ENCODE measurements around the gene GFOD2. TPM values are rescaled to one million over a fixed set of nuclear protein-coding genes. Genes with fewer than 3 reads are reported as not detected.

Gene GFOD2
- total RNA-seq, 4 donors from 2014 or later, result 21.9 to 32.2 (median 24.3) TPM

- H3K27me3 ChIP-seq, result no peaks in the 10 kb centered on the region
- TF ChIP-seq POLR2AphosphoS5 (IDR thresholded peaks at IDR 0.05) (no peak), EP300 (IDR thresholded peaks at IDR 0.05; ENCODE audit: low read depth) (no peak), POLR2A (IDR thresholded peaks at IDR 0.05) (no peak), CTCF (IDR thresholded peaks at IDR 0.05) (no peak)
- H3K36me3 ChIP-seq, result no peaks in the 10 kb centered on the region
- in situ Hi-C loops (cut with MboI; ENCODE audit: low pct_ligation_motif_present in 1 of 4, low pct_unique_long_range_greater_than_20kb in 1 of 4, low sequenced_read_pairs in 3 of 4), result no loop called here
- H3K4me1 ChIP-seq, result peaks cover 5 to 57% (median 34%) of the 10 kb centered on the region in 4 donors
- peak; percentile 11 for DNase-seq
- peak overlapping the region; percentile 84 to 88 (median 87) for H3K27ac ChIP-seq
- H3K9me3 ChIP-seq, result no peaks in the 10 kb centered on the region
- H3K4me3 ChIP-seq, result peak overlapping the region; percentile 68 to 93 (median 90)
- WGBS, 2 donors (ENCODE audit: low coverage in 1 of 2), result 0% methylated on average over 2 to 13 of the region's 14 CpGs
- intact Hi-C loops (cut with DNase I; ENCODE audit: low total_unique reads), result no loop called here
Measured at GRCh38 chr16:67718668-67719047, 458 bp downstream of the GFOD2 start.

- peaks cover 5 to 65% (median 35%) of the 10 kb centered on the region in 4 donors for H3K4me1 ChIP-seq
Measured at GRCh38 chr16:67716097-67716496, 3.0 kb downstream of the GFOD2 start.

GRCh38 chr16:67714522-67714921 is 4.6 kb downstream of the GFOD2 start:
- no peaks in the 10 kb centered on the region for H3K9me3 ChIP-seq
- WGBS, 2 donors (ENCODE audit: low coverage in 1 of 2), result 70 to 86% methylated on average over 1 of the region's 1 CpG

More at GRCh38 chr16:67716097-67716496, 3.0 kb downstream of the GFOD2 start:
- DNase-seq, result no peak
- H3K27ac ChIP-seq, result peak overlapping the region in 3 of 4 donors; percentile 31 to 60 (median 47)
- no peak overlapping the region for H3K4me3 ChIP-seq
- TF ChIP-seq POLR2A (IDR thresholded peaks at IDR 0.05), result no peak
- no peak for TF ChIP-seq CTCF (IDR thresholded peaks at IDR 0.05)
- 52 to 59% methylated on average over 2 of the region's 2 CpGs for WGBS, 2 donors (ENCODE audit: low coverage in 1 of 2)
- no peaks in the 10 kb centered on the region for H3K27me3 ChIP-seq
- in situ Hi-C loops (cut with MboI; ENCODE audit: low pct_ligation_motif_present in 1 of 4, low pct_unique_long_range_greater_than_20kb in 1 of 4, low sequenced_read_pairs in 3 of 4), result no loop called here
- H3K36me3 ChIP-seq, result no peaks in the 10 kb centered on the region
- no peaks in the 10 kb centered on the region for H3K9me3 ChIP-seq
- intact Hi-C loops (cut with DNase I; ENCODE audit: low total_unique reads), result no loop called here

GRCh38 chr16:67713647-67714273 is 5.4 kb downstream of the GFOD2 start:
- intact Hi-C loops (cut with DNase I; ENCODE audit: low total_unique reads), result no loop called here
- Histone ChIP-seq H3K36me3 (no peaks in the 10 kb centered on the region), H3K9me3 (no peaks in the 10 kb centered on the region), H3K4me3 (no peak overlapping the region), H3K4me1 (peaks cover 5 to 62% (median 29%) of the 10 kb centered on the region in 4 donors), H3K27me3 (no peaks in the 10 kb centered on the region), H3K27ac (peak overlapping the region in 3 of 4 donors; percentile 6 to 26 (median 15))
- WGBS, 2 donors (ENCODE audit: low coverage in 1 of 2), result 44 to 68% methylated on average over 4 to 5 of the region's 5 CpGs
- peak; percentile 30 for DNase-seq
- no peak for TF ChIP-seq POLR2A (IDR thresholded peaks at IDR 0.05)
- no peak for TF ChIP-seq POLR2AphosphoS5 (IDR thresholded peaks at IDR 0.05)
- TF ChIP-seq EP300 (IDR thresholded peaks at IDR 0.05; ENCODE audit: low read depth), result no peak
- no peak for TF ChIP-seq CTCF (IDR thresholded peaks at IDR 0.05)
- in situ Hi-C loops (cut with MboI; ENCODE audit: low pct_ligation_motif_present in 1 of 4, low pct_unique_long_range_greater_than_20kb in 1 of 4, low sequenced_read_pairs in 3 of 4), result no loop called here

More at GRCh38 chr16:67714522-67714921, 4.6 kb downstream of the GFOD2 start:
- Histone ChIP-seq H3K4me1 (peaks cover 5 to 61% (median 29%) of the 10 kb centered on the region in 4 donors), H3K4me3 (no peak overlapping the region), H3K36me3 (no peaks in the 10 kb centered on the region), H3K27ac (no peak overlapping the region), H3K27me3 (no peaks in the 10 kb centered on the region)
- intact Hi-C loops (cut with DNase I; ENCODE audit: low total_unique reads) (no loop called here), in situ Hi-C loops (cut with MboI; ENCODE audit: low pct_ligation_motif_present in 1 of 4, low pct_unique_long_range_greater_than_20kb in 1 of 4, low sequenced_read_pairs in 3 of 4) (no loop called here)
- TF ChIP-seq POLR2A (IDR thresholded peaks at IDR 0.05) (no peak), CTCF (IDR thresholded peaks at IDR 0.05) (no peak), EP300 (IDR thresholded peaks at IDR 0.05; ENCODE audit: low read depth) (no peak), POLR2AphosphoS5 (IDR thresholded peaks at IDR 0.05) (no peak)
- DNase-seq, result no peak

All from transverse colon (tissue), 4 donors.